Immature natural killer cell (primary cell): ENCODE results near the gene SYK. TPM values are rescaled to one million over a fixed set of nuclear protein-coding genes. Genes with fewer than 3 reads are reported as not detected.
"Not testable (repeated sequence)": the region's sequence is repeated elsewhere in the genome, so short reads cannot be mapped to it uniquely, and the experiment has no call there.

Experiments used
- DNase-seq, 3 donors: peaks; one replicate each; pipeline ENCODE4 v3.0.0; 2022; ENCODE audit warnings: mixed read lengths in 1 of 3
- H3K27ac Mint-ChIP-seq, 6 donors: one replicate each; pipeline ENCODE4 v1.8.0; 2020; ENCODE audit warnings: mixed read lengths in 6 of 6, mild to moderate bottlenecking in 5 of 6, inconsistent platforms in 4 of 6, moderate library complexity in 3 of 6
- H3K27me3 Mint-ChIP-seq, 3 donors: one replicate each; pipeline ENCODE4 v1.8.0; 2020 to 2021; ENCODE audit warnings: low read depth in 3 of 3, mild to moderate bottlenecking in 3 of 3, mixed read lengths in 3 of 3, moderate library complexity in 3 of 3, inconsistent platforms in 1 of 3
- H3K36me3 Mint-ChIP-seq, 3 donors: one replicate each; pipeline ENCODE4 v1.8.0; 2020; ENCODE audit warnings: mixed read lengths in 3 of 3, inconsistent platforms in 2 of 3, mild to moderate bottlenecking in 2 of 3
- H3K4me1 Mint-ChIP-seq, 2 donors: one replicate each; pipeline ENCODE4 v1.8.0; 2020; ENCODE audit warnings: inconsistent platforms in 2 of 2, mild to moderate bottlenecking in 2 of 2, mixed read lengths in 2 of 2, moderate library complexity in 1 of 2
- H3K4me3 Mint-ChIP-seq, 5 donors: one replicate each; pipeline ENCODE4 v1.8.0; 2020; ENCODE audit warnings: mild to moderate bottlenecking in 5 of 5, mixed read lengths in 5 of 5, inconsistent platforms in 3 of 5, moderate library complexity in 3 of 5
- H3K9me3 Mint-ChIP-seq, 6 donors: one replicate each; pipeline ENCODE4 v1.8.0; 2020; ENCODE audit warnings: mild to moderate bottlenecking in 6 of 6, mixed read lengths in 6 of 6, inconsistent platforms in 4 of 6, moderate library complexity in 3 of 6
- polyA plus RNA-seq, 3 donors: library from polyadenylated mRNA; unstranded; fragments of 300-500 nt; fragmentation: Illumina TruSeq; gene quantifications; one replicate each; pipeline ENCODE4 v1.2.3, GENCODE V29; 2021

SYK gene
- polyA plus RNA-seq, 3 donors from 2014 or later: 50.1 to 125 (median 82.6) TPM

GRCh38 chr9:90818279-90818678 lies 16.7 kb downstream of the SYK start:
- Mint-ChIP-seq H3K4me1 (peaks cover 45 to 81% of the 10 kb centered on the region in 2 donors), H3K36me3 (peaks cover 7 to 41% (median 31%) of the 10 kb centered on the region in 3 donors), H3K9me3 (no peaks in the 10 kb centered on the region), H3K27ac (peak overlapping the region in 1 of 6 donors; percentile 62), H3K4me3 (no peak overlapping the region), H3K27me3 (peaks cover 0 to 3% (median 0%) of the 10 kb centered on the region in 3 donors)
- no peak for DNase-seq

- peaks cover 7 to 47% (median 40%) of the 10 kb centered on the region in 3 donors for H3K36me3 Mint-ChIP-seq
- DNase-seq, H3K4me3 Mint-ChIP-seq, H3K27me3 Mint-ChIP-seq, H3K9me3 Mint-ChIP-seq, H3K27ac Mint-ChIP-seq: not testable (repeated sequence)
- H3K4me1 Mint-ChIP-seq: peaks cover 36 to 73% of the 10 kb centered on the region in 2 donors
These were observed 18.8 kb downstream of the SYK start for GRCh38 chr9:90820406-90820805.

- DNase-seq, H3K4me3 Mint-ChIP-seq, H3K27me3 Mint-ChIP-seq, H3K9me3 Mint-ChIP-seq: not testable (repeated sequence)
- peak overlapping the region in 2 of 6 donors; percentile 24 to 85 for H3K27ac Mint-ChIP-seq
- peaks cover 35 to 73% of the 10 kb centered on the region in 2 donors for H3K4me1 Mint-ChIP-seq
- peaks cover 7 to 47% (median 44%) of the 10 kb centered on the region in 3 donors for H3K36me3 Mint-ChIP-seq
These were observed 19.6 kb downstream of the SYK start for GRCh38 chr9:90821236-90821635.

- peaks cover 34 to 73% of the 10 kb centered on the region in 2 donors for H3K4me1 Mint-ChIP-seq
These were observed 20.1 kb downstream of the SYK start for GRCh38 chr9:90821697-90822096.

GRCh38 chr9:90822866-90823265 lies 21.2 kb downstream of the SYK start:
- peaks cover 32 to 73% of the 10 kb centered on the region in 2 donors for H3K4me1 Mint-ChIP-seq
- no peaks in the 10 kb centered on the region for H3K9me3 Mint-ChIP-seq
- peaks cover 3 to 33% (median 33%) of the 10 kb centered on the region in 3 donors for H3K36me3 Mint-ChIP-seq
- DNase-seq: no peak
- H3K27ac Mint-ChIP-seq: no peak overlapping the region
- no peak overlapping the region for H3K4me3 Mint-ChIP-seq
- no peaks in the 10 kb centered on the region for H3K27me3 Mint-ChIP-seq

More at GRCh38 chr9:90821697-90822096, 20.1 kb downstream of the SYK start:
- no peak overlapping the region for H3K4me3 Mint-ChIP-seq
- peaks cover 7 to 43% (median 40%) of the 10 kb centered on the region in 3 donors for H3K36me3 Mint-ChIP-seq
- peak overlapping the region in 2 of 6 donors; percentile 24 to 85 for H3K27ac Mint-ChIP-seq
- no peak for DNase-seq
- no peaks in the 10 kb centered on the region for H3K9me3 Mint-ChIP-seq
- no peaks in the 10 kb centered on the region for H3K27me3 Mint-ChIP-seq

GRCh38 chr9:90825586-90825985 lies 24.0 kb downstream of the SYK start:
- no peaks in the 10 kb centered on the region for H3K27me3 Mint-ChIP-seq

GRCh38 chr9:90826326-90827020 lies 24.9 kb downstream of the SYK start:
- no peak for DNase-seq
- Mint-ChIP-seq H3K4me1 (peaks cover 36 to 75% of the 10 kb centered on the region in 2 donors), H3K4me3 (no peak overlapping the region), H3K36me3 (peaks cover 3 to 19% (median 18%) of the 10 kb centered on the region in 3 donors), H3K27me3 (no peaks in the 10 kb centered on the region), H3K9me3 (no peaks in the 10 kb centered on the region), H3K27ac (peak overlapping the region in 3 of 6 donors; percentile 32 to 62 (median 47))

More at GRCh38 chr9:90825586-90825985, 24.0 kb downstream of the SYK start:
- Mint-ChIP-seq H3K4me1 (peaks cover 34 to 74% of the 10 kb centered on the region in 2 donors), H3K36me3 (peaks cover 3 to 21% (median 19%) of the 10 kb centered on the region in 3 donors), H3K4me3 (no peak overlapping the region), H3K27ac (peak overlapping the region in 2 of 6 donors; percentile 20 to 61), H3K9me3 (no peaks in the 10 kb centered on the region)
- DNase-seq: no peak

- Mint-ChIP-seq H3K9me3 (no peaks in the 10 kb centered on the region), H3K36me3 (peaks cover 3 to 24% (median 15%) of the 10 kb centered on the region in 3 donors), H3K27ac (peak overlapping the region in 4 of 6 donors; percentile 24 to 62 (median 48)), H3K27me3 (no peaks in the 10 kb centered on the region), H3K4me1 (peaks cover 32 to 78% of the 10 kb centered on the region in 2 donors), H3K4me3 (no peak overlapping the region)
- DNase-seq: no peak
These were observed 25.7 kb downstream of the SYK start for GRCh38 chr9:90827181-90827871.

- DNase-seq: no peak
- Mint-ChIP-seq H3K4me1 (peaks cover 33 to 84% of the 10 kb centered on the region in 2 donors), H3K27me3 (no peaks in the 10 kb centered on the region), H3K36me3 (peaks cover 0 to 12% (median 0%) of the 10 kb centered on the region in 3 donors), H3K9me3 (no peaks in the 10 kb centered on the region), H3K4me3 (no peak overlapping the region), H3K27ac (peak overlapping the region in 3 of 6 donors; percentile 10 to 54 (median 15))
These were observed 28.4 kb downstream of the SYK start for GRCh38 chr9:90830051-90830450.

GRCh38 chr9:90830977-90831376 lies 29.4 kb downstream of the SYK start:
- peaks cover 30 to 82% of the 10 kb centered on the region in 2 donors for H3K4me1 Mint-ChIP-seq
- H3K9me3 Mint-ChIP-seq: no peaks in the 10 kb centered on the region
- DNase-seq: no peak
- H3K27ac Mint-ChIP-seq: peak overlapping the region in 3 of 6 donors; percentile 19 to 73 (median 54)
- no peaks in the 10 kb centered on the region for H3K27me3 Mint-ChIP-seq
- H3K36me3 Mint-ChIP-seq: peaks cover 0 to 5% (median 0%) of the 10 kb centered on the region in 3 donors
- H3K4me3 Mint-ChIP-seq: no peak overlapping the region

GRCh38 chr9:90832261-90832660 lies 30.6 kb downstream of the SYK start:
- H3K27me3 Mint-ChIP-seq: no peaks in the 10 kb centered on the region

GRCh38 chr9:90834828-90835595 lies 33.4 kb downstream of the SYK start:
- Mint-ChIP-seq H3K27ac (peak overlapping the region in 4 of 6 donors; percentile 40 to 79 (median 58)), H3K9me3 (no peaks in the 10 kb centered on the region), H3K4me3 (no peak overlapping the region)

More at GRCh38 chr9:90832261-90832660, 30.6 kb downstream of the SYK start:
- Mint-ChIP-seq H3K27ac (no peak overlapping the region), H3K9me3 (no peaks in the 10 kb centered on the region), H3K4me3 (no peak overlapping the region), H3K36me3 (peaks cover 0 to 7% (median 0%) of the 10 kb centered on the region in 3 donors), H3K4me1 (peaks cover 33 to 69% of the 10 kb centered on the region in 2 donors)
- no peak for DNase-seq

GRCh38 chr9:90836411-90837080 lies 34.9 kb downstream of the SYK start:
- H3K4me3 Mint-ChIP-seq: no peak overlapping the region
- peaks cover 31 to 48% of the 10 kb centered on the region in 2 donors for H3K4me1 Mint-ChIP-seq

More at GRCh38 chr9:90834828-90835595, 33.4 kb downstream of the SYK start:
- peaks cover 0 to 9% (median 0%) of the 10 kb centered on the region in 3 donors for H3K36me3 Mint-ChIP-seq
- peaks cover 47 to 52% of the 10 kb centered on the region in 2 donors for H3K4me1 Mint-ChIP-seq
- H3K27me3 Mint-ChIP-seq: peaks cover 0 to 5% (median 2%) of the 10 kb centered on the region in 3 donors
- DNase-seq: no peak

More at GRCh38 chr9:90836411-90837080, 34.9 kb downstream of the SYK start:
- H3K27ac Mint-ChIP-seq: peak overlapping the region in 2 of 6 donors; percentile 15 to 56
- H3K27me3 Mint-ChIP-seq: peaks cover 0 to 5% (median 2%) of the 10 kb centered on the region in 3 donors
- H3K36me3 Mint-ChIP-seq: peaks cover 0 to 9% (median 0%) of the 10 kb centered on the region in 3 donors
- no peak for DNase-seq
- H3K9me3 Mint-ChIP-seq: no peaks in the 10 kb centered on the region
